Stimulated activated CD4-positive, alpha-beta T cell treated with anti-CD3 and anti-CD28 coated beads, Interleukin-12 subunit alpha, Interleukin-12 subunit beta, amount 100 ng/mL, for 24 hours (primary cell): Measurements from ENCODE around the gene KRTAP5-3.

ENCODE experiments used
- DNase-seq, 2 experiments: peaks; one replicate each; pipeline ENCODE4 v3.0.0-alpha.2; 2020; ENCODE audit warnings: low read depth in 2 of 2

Gene KRTAP5-3

DNA sequence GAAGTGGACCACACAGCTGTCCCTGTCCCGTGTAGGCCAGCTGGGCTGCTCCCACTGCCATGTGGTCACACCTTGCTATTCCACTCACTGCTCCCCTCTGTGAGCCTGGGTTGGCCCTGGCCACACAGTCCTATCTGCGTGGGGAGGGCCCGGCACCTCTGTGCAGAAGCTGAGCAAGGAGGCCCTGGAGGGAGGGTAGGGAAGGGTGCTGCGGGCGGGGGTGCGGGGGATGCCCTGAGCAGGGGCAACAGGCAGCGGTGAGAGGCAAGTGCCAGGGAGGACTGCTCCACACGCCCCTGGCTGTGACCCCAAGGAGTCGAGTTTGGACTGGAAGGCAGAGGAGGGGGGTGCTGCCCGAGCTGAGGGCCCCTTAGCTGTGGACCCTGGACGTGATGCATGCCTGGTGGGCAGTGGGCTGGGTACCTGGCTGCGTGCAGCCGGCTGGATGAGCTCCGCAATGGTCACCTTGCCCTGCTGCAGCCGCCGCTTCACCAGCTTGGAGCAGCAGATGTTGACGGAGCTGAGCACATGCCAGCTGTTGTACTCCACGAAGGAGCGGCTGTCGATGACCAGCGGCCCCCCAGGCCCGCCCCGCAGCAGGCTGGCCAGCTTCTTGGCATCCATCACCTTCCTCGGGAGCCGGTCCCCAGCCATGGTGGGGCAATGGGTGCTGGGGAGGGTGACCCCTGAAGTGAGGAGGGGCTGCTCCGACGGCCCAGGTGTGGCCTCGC is 42.9 kb downstream of the KRTAP5-3 start:
- no peak for DNase-seq

GRCh38 chr11:1564535-1565172 is 43.6 kb downstream of the KRTAP5-3 start:
- no peak for DNase-seq

GRCh38 chr11:1563697-1564534 is 44.3 kb downstream of the KRTAP5-3 start:
- no peak for DNase-seq

DNA sequence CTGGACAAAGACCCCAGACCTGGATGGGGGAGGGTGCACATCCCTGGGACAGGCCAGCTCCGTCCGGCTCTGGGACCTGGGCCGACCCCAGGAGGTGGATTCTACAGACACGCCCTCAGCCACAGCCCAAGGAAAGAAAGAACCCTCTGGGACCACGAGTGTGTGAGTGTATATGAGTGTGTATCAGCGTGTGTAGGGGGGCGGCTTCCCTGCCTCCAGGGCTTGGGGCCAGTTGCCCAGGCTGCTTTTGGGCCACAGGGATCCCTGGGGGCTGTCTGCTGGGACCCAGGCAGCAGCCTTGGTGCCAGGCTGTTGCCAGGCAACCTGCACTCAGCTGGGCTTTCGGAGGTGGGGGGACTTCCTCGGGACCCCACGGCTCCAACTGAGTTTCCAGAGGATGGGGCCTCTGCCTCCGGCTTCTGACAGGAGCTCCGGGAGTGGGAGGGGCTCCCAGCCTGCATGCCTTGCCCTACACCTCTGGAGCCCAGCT is 45.1 kb downstream of the KRTAP5-3 start:
- DNase-seq, result no peak

DNA sequence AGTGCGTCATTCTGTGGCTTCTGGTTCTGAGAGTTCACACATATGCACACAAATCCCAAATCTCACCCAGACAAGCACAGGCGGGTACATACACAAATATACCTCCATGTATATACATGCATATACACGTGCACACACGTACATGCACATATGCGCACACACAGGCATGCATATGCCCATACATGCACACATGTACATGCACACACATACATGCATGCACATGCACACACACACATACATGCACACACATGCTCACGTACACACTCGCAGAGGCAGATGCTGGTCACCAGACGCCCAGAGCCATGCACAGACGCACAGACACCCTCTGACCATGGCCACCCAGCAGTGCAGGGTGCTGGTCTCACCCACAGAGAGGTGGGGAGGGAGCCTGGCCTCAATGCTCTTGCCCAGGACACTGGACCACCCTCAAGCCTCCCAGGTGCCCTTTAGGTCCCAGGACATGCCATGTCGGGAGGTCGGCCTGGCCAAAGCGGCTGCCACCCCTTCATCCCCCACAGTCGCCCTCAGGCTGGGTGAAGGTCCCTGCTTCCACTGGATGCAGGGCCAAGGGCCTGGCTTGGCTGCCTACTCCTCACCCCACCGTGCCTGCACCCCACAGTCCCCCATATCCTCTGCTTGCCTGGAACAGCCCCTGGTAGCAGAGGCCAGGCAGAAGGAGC is 45.7 kb downstream of the KRTAP5-3 start:
- DNase-seq, result no peak

GRCh38 chr11:1561955-1562354 is 46.3 kb downstream of the KRTAP5-3 start:
- DNase-seq, result no peak

DNA sequence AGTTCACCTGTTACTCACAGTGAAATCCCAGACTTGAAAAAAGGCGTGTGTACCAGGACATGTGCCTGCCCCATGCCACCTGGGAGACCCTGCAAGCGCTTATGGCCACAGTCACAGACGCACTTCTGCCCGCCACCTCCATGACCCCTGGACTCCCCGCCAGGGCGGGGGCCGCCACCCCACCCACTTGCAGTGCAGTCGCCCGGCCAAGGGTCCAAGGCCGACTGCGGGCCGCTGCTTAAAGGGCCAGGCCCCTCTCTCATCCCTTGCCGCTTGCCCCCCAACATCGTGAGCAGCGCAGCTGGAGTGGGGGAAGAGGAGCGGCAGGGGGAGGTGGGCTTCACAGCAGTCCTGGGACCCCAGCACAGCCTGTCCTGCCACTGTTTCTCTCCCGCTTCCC is 47.0 kb downstream of the KRTAP5-3 start:
- DNase-seq, result no peak

DNA sequence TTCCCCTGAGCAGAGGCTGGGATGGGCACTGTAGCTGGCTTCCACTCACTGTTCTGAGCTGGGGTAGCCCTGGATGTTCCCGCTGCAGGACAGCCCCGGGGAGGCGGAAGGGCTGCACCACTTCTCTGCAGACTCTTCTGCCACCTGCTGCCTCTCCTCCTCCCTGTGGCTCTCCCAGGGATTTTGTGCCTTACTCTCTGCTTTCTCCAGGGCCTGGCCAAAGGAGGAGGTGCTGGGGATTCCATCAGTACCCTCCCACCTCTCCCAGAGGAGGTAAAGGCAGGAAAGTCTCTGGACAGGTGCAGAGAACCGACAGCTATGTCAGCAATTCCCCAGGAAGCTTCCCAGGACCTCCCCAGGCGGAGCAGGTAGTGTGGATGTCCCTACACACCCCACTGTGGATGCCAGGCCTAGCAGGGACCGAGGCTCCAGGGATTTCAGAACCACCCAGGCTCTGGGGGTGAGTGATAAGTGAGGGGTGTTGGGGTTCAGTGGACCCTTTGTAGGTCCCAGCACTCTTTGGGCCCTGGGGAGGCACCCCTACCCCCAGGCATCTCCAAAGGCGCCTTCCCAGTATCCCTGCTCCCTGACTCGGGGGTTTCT is 47.5 kb downstream of the KRTAP5-3 start:
- DNase-seq, result no peak

GRCh38 chr11:1560002-1560648 is 48.1 kb downstream of the KRTAP5-3 start:
- DNase-seq, result no peak

GRCh38 chr11:1559111-1559951 is 48.9 kb downstream of the KRTAP5-3 start:
- DNase-seq, result no peak

- no peak for DNase-seq
Observed at GRCh38 chr11:1558775-1559110, 49.5 kb downstream of the KRTAP5-3 start.

GRCh38 chr11:1557904-1558774 is 50.1 kb downstream of the KRTAP5-3 start:
- no peak for DNase-seq
